ENCODE results near the gene SLC29A2.
"Not testable (repeated sequence)": the region's sequence is repeated elsewhere in the genome, so short reads cannot be mapped to it uniquely, and the experiment has no call there.

The SLC29A2 gene

GRCh38 chr11:66362481-66363147 is 8.9 kb downstream of the SLC29A2 start:
- ChIA-PET POLR2A (interaction anchor here (0.7 to 1.7 kb wide), 5 partner anchors 9 to 51 kb away, joined by 3 to 4 read pairs (median 4); partner anchors contain the start of gene SLC29A2), CTCF (interaction anchor here (1.5 kb wide), 2 partner anchors 14 to 24 kb away, joined by 7 read pairs; no protein-coding TSS in a partner anchor)
- TF ChIP-seq FOXA1 (IDR thresholded peaks at IDR 0.05) = no peak
- no peak for TF ChIP-seq SUZ12 (IDR thresholded peaks at IDR 0.05)
- TF ChIP-seq LEF1 (IDR thresholded peaks at IDR 0.05; ENCODE audit: borderline replicate concordance) = no peak
- no peak for TF ChIP-seq ARNT (IDR thresholded peaks at IDR 0.05)
- no peak for TF ChIP-seq HDGF (IDR thresholded peaks at IDR 0.05; ENCODE audit: borderline replicate concordance)
- TF ChIP-seq CTBP1 (IDR thresholded peaks at IDR 0.05; ENCODE audit: borderline replicate concordance) = no peak
- TF ChIP-seq SP1 (IDR thresholded peaks at IDR 0.05) = no peak
- no peak for TF ChIP-seq L3MBTL2 (conservative IDR thresholded peaks at IDR 0.05)
- TF ChIP-seq ELF4 (IDR thresholded peaks at IDR 0.05) = no peak
- no peak for TF ChIP-seq ZNF384 (IDR thresholded peaks at IDR 0.05)
- no peak for TF ChIP-seq FOXK2 (IDR thresholded peaks at IDR 0.05)
- no peak for DNase-seq (ENCODE audit: extremely low spot score)

GRCh38 chr11:66361502-66361941 is 10.0 kb downstream of the SLC29A2 start:
- no peak for DNase-seq (ENCODE audit: extremely low spot score)
- ChIA-PET POLR2A (interaction anchor here (1.1 kb wide), 1 partner anchor 14 kb away, joined by 5 read pairs; the partner anchor contains the start of gene B4GAT1), CTCF (interaction anchor here (0.5 to 1.5 kb wide), 3 partner anchors 25 to 33 kb away, joined by 3 to 7 read pairs (median 4); no protein-coding TSS in a partner anchor)
- TF ChIP-seq CTBP1 (IDR thresholded peaks at IDR 0.05; ENCODE audit: borderline replicate concordance) (no peak), FOXA1 (IDR thresholded peaks at IDR 0.05) (no peak), ZNF384 (IDR thresholded peaks at IDR 0.05) (no peak), SP1 (IDR thresholded peaks at IDR 0.05) (no peak), FOXK2 (IDR thresholded peaks at IDR 0.05) (no peak), LEF1 (IDR thresholded peaks at IDR 0.05; ENCODE audit: borderline replicate concordance) (no peak), NFRKB (IDR thresholded peaks at IDR 0.05) (no peak)

GRCh38 chr11:66360406-66361073 is 11.0 kb downstream of the SLC29A2 start:
- ChIA-PET CTCF (interaction anchor here (1.2 kb wide), 1 partner anchor 29 kb away, joined by 3 read pairs; no protein-coding TSS in a partner anchor), POLR2A (interaction anchor here (0.7 to 1.1 kb wide), 2 partner anchors 13 kb away, joined by 3 to 5 read pairs; partner anchors contain the start of gene B4GAT1)
- TF ChIP-seq HDGF (IDR thresholded peaks at IDR 0.05; ENCODE audit: borderline replicate concordance) (no peak), ARNT (IDR thresholded peaks at IDR 0.05) (no peak), FOXM1 (IDR thresholded peaks at IDR 0.05; ENCODE audit: borderline replicate concordance) (no peak), PKNOX1 (IDR thresholded peaks at IDR 0.05) (no peak), L3MBTL2 (conservative IDR thresholded peaks at IDR 0.05) (no peak), BHLHE40 (IDR thresholded peaks at IDR 0.05; ENCODE audit: borderline replicate concordance) (no peak), ELF4 (IDR thresholded peaks at IDR 0.05) (no peak), FOXA1 (IDR thresholded peaks at IDR 0.05) (no peak), SUZ12 (IDR thresholded peaks at IDR 0.05) (no peak), ZNF384 (IDR thresholded peaks at IDR 0.05) (no peak), NFRKB (IDR thresholded peaks at IDR 0.05) (no peak), CTBP1 (IDR thresholded peaks at IDR 0.05; ENCODE audit: borderline replicate concordance) (no peak), TARDBP (IDR thresholded peaks at IDR 0.05) (no peak), SP1 (IDR thresholded peaks at IDR 0.05) (no peak), LEF1 (IDR thresholded peaks at IDR 0.05; ENCODE audit: borderline replicate concordance) (no peak), FOXK2 (IDR thresholded peaks at IDR 0.05) (no peak)
- DNase-seq (ENCODE audit: extremely low spot score) = peak; percentile 7

- CTCF ChIA-PET = no interaction called here
- POLR2A ChIA-PET = no interaction called here
- no peak for TF ChIP-seq HDGF (IDR thresholded peaks at IDR 0.05; ENCODE audit: borderline replicate concordance)
- no peak for TF ChIP-seq BHLHE40 (IDR thresholded peaks at IDR 0.05; ENCODE audit: borderline replicate concordance)
- no peak for TF ChIP-seq FOXK2 (IDR thresholded peaks at IDR 0.05)
- TF ChIP-seq PKNOX1 (IDR thresholded peaks at IDR 0.05) = no peak
- no peak for TF ChIP-seq FOXA1 (IDR thresholded peaks at IDR 0.05)
- no peak for TF ChIP-seq ELF4 (IDR thresholded peaks at IDR 0.05)
- no peak for TF ChIP-seq CTBP1 (IDR thresholded peaks at IDR 0.05; ENCODE audit: borderline replicate concordance)
- no peak for TF ChIP-seq FOXM1 (IDR thresholded peaks at IDR 0.05; ENCODE audit: borderline replicate concordance)
- no peak for TF ChIP-seq ZNF384 (IDR thresholded peaks at IDR 0.05)
- no peak for TF ChIP-seq TARDBP (IDR thresholded peaks at IDR 0.05)
- no peak for TF ChIP-seq ARNT (IDR thresholded peaks at IDR 0.05)
- no peak for TF ChIP-seq L3MBTL2 (conservative IDR thresholded peaks at IDR 0.05)
- no peak for TF ChIP-seq NFRKB (IDR thresholded peaks at IDR 0.05)
- TF ChIP-seq LEF1 (IDR thresholded peaks at IDR 0.05; ENCODE audit: borderline replicate concordance) = no peak
- no peak for TF ChIP-seq SUZ12 (IDR thresholded peaks at IDR 0.05)
- TF ChIP-seq SP1 (IDR thresholded peaks at IDR 0.05) = no peak
- no peak for DNase-seq (ENCODE audit: extremely low spot score)
Measured at GRCh38 chr11:66359662-66360087, 11.9 kb downstream of the SLC29A2 start.

- CTCF ChIA-PET = interaction anchor here (0.6 kb wide), 1 partner anchor 61 kb away, joined by 3 read pairs; no protein-coding TSS in a partner anchor
- DNase-seq (ENCODE audit: extremely low spot score) = not testable (repeated sequence)
- POLR2A ChIA-PET = interaction anchor here (1.2 kb wide), 1 partner anchor 61 kb away, joined by 4 read pairs; the partner anchor contains the start of gene YIF1A
Measured at GRCh38 chr11:66350560-66351235, 20.9 kb downstream of the SLC29A2 start.

GRCh38 chr11:66349084-66349386 is 22.5 kb downstream of the SLC29A2 start:
- TF ChIP-seq ARNT (IDR thresholded peaks at IDR 0.05) = no peak
- TF ChIP-seq TARDBP (IDR thresholded peaks at IDR 0.05) = no peak
- TF ChIP-seq ZNF384 (IDR thresholded peaks at IDR 0.05) = no peak
- no peak for TF ChIP-seq CTBP1 (IDR thresholded peaks at IDR 0.05; ENCODE audit: borderline replicate concordance)
- TF ChIP-seq L3MBTL2 (conservative IDR thresholded peaks at IDR 0.05) = no peak
- TF ChIP-seq FOXA1 (IDR thresholded peaks at IDR 0.05) = no peak
- TF ChIP-seq ELF4 (IDR thresholded peaks at IDR 0.05) = no peak
- no peak for TF ChIP-seq FOXK2 (IDR thresholded peaks at IDR 0.05)
- TF ChIP-seq FOXM1 (IDR thresholded peaks at IDR 0.05; ENCODE audit: borderline replicate concordance) = no peak
- TF ChIP-seq SUZ12 (IDR thresholded peaks at IDR 0.05) = no peak
- no peak for TF ChIP-seq HDGF (IDR thresholded peaks at IDR 0.05; ENCODE audit: borderline replicate concordance)
- TF ChIP-seq BHLHE40 (IDR thresholded peaks at IDR 0.05; ENCODE audit: borderline replicate concordance) = no peak
- TF ChIP-seq PKNOX1 (IDR thresholded peaks at IDR 0.05) = no peak
- no peak for TF ChIP-seq NFRKB (IDR thresholded peaks at IDR 0.05)
- no peak for TF ChIP-seq LEF1 (IDR thresholded peaks at IDR 0.05; ENCODE audit: borderline replicate concordance)
- no peak for DNase-seq (ENCODE audit: extremely low spot score)
- ChIA-PET CTCF (no interaction called here), POLR2A (no interaction called here)

All from HEK293T (cell line).